MM.1S (cell line): ENCODE measurements around the gene HYAL3.

Experiments
- CTCF ChIP-seq: fragments of 300-600 bp; sonication (generic); IDR thresholded peaks from 2 replicates; pipeline ENCODE4 v1.5.1; 2016; ENCODE audit warnings: antibody characterized with exemption, low read length, mixed read lengths
- EZH2 ChIP-seq: fragments of 300-600 bp; sonication (generic); optimal IDR thresholded peaks from 2 replicates; pipeline ENCODE3; 2017; ENCODE audit warnings: low read depth, mild to moderate bottlenecking, antibody characterized with exemption, low read length, mixed read lengths
- EZH2phosphoT487 ChIP-seq: fragments of 300-600 bp; sonication (generic); IDR thresholded peaks from 2 replicates; pipeline ENCODE4 v1.6.1; 2018; ENCODE audit warnings: antibody characterized with exemption, low read length

GRCh38 chr3:50345586-50346234 is 46.5 kb upstream of the HYAL3 start, which contains the start of gene ZMYND10:
- TF ChIP-seq CTCF (no peak), EZH2 (no peak), EZH2phosphoT487 (no peak)
